Prostate gland (tissue), 2 donors: ENCODE measurements around the gene ANKRD11.

ENCODE experiments used
- POLR2A ChIP-seq: fragments of 450-650 bp; IDR thresholded peaks from one replicate; pipeline ENCODE4 v1.6.1; 2016; ENCODE audit warnings: antibody characterized with exemption, mild to moderate bottlenecking
- TF ChIP-seq, protein P1 (sequence below), 4 experiments: fragments of 200-600 bp in 2 of 4; fragments of 450-650 bp in 2 of 4; sonication (generic) in 2 of 4; IDR thresholded peaks; 1 replicate in 3 of 4; 2 replicates in 1 of 4; pipeline ENCODE4 v1.5.1; 2016 to 2019; ENCODE audit warnings: antibody characterized with exemption in 4 of 4, mild to moderate bottlenecking in 2 of 4, moderate library complexity in 2 of 4

DNA sequence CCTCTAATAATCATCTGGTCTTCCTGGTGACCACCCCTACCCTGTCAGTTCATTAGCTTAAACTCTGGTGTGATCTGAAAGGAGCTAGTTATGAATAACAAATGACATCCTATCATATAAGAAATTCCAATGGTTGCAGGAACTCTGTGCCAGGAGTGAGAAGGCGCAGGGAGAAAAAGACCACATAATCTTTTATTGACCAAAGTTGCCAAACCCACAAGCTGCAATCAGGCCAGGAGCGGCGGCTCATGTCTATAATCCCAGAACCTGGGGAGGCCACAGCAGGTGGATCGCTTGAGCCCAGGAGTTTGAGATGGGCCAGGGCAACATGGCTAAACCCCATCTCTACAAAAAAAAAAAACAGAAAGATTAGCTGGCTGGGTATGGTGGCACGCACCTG is 23.4 kb downstream of the ANKRD11 start:
- TF ChIP-seq, protein P1, sequence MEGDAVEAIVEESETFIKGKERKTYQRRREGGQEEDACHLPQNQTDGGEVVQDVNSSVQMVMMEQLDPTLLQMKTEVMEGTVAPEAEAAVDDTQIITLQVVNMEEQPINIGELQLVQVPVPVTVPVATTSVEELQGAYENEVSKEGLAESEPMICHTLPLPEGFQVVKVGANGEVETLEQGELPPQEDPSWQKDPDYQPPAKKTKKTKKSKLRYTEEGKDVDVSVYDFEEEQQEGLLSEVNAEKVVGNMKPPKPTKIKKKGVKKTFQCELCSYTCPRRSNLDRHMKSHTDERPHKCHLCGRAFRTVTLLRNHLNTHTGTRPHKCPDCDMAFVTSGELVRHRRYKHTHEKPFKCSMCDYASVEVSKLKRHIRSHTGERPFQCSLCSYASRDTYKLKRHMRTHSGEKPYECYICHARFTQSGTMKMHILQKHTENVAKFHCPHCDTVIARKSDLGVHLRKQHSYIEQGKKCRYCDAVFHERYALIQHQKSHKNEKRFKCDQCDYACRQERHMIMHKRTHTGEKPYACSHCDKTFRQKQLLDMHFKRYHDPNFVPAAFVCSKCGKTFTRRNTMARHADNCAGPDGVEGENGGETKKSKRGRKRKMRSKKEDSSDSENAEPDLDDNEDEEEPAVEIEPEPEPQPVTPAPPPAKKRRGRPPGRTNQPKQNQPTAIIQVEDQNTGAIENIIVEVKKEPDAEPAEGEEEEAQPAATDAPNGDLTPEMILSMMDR (IDR thresholded peaks at IDR 0.05): no peak
- TF ChIP-seq POLR2A: no peak
